ENCODE measurements around the gene MRPL33.

- no peak for TF ChIP-seq CTCF (IDR thresholded peaks at IDR 0.05; ENCODE audit: low read depth, low read length, missing input control)
- TF ChIP-seq HNF4G (IDR thresholded peaks at IDR 0.05), result no peak
- TF ChIP-seq REST (IDR thresholded peaks at IDR 0.05), result no peak
- no peak for TF ChIP-seq YY1 (IDR thresholded peaks at IDR 0.05)
- TF ChIP-seq TAF1 (conservative IDR thresholded peaks at IDR 0.05), result no peak
- no peak for TF ChIP-seq SP1 (IDR thresholded peaks at IDR 0.05)
- no peak for TF ChIP-seq JUND (IDR thresholded peaks at IDR 0.05)
- TF ChIP-seq ZBTB33 (IDR thresholded peaks at IDR 0.05), result no peak
- TF ChIP-seq FOXA2 (IDR thresholded peaks at IDR 0.05), result no peak
Observed at GRCh38 chr2:27728081-27728858, 43.2 kb upstream of the MRPL33 start.
